Activated CD4-positive, alpha-beta T cell treated with anti-CD3 and anti-CD28 coated beads, Interleukin-2, amount 50 U/mL, for 24 hours (primary cell): ENCODE data around the gene CTBP1.
"Not testable (repeated sequence)": the region's sequence is repeated elsewhere in the genome, so short reads cannot be mapped to it uniquely, and the experiment has no call there.

Experiments
- DNase-seq, 2 donors: peaks; one replicate each; pipeline ENCODE4 v3.0.0-alpha.2; 2020; ENCODE audit warnings: low read depth in 1 of 2, low spot score in 1 of 2

CTBP1 gene

DNA sequence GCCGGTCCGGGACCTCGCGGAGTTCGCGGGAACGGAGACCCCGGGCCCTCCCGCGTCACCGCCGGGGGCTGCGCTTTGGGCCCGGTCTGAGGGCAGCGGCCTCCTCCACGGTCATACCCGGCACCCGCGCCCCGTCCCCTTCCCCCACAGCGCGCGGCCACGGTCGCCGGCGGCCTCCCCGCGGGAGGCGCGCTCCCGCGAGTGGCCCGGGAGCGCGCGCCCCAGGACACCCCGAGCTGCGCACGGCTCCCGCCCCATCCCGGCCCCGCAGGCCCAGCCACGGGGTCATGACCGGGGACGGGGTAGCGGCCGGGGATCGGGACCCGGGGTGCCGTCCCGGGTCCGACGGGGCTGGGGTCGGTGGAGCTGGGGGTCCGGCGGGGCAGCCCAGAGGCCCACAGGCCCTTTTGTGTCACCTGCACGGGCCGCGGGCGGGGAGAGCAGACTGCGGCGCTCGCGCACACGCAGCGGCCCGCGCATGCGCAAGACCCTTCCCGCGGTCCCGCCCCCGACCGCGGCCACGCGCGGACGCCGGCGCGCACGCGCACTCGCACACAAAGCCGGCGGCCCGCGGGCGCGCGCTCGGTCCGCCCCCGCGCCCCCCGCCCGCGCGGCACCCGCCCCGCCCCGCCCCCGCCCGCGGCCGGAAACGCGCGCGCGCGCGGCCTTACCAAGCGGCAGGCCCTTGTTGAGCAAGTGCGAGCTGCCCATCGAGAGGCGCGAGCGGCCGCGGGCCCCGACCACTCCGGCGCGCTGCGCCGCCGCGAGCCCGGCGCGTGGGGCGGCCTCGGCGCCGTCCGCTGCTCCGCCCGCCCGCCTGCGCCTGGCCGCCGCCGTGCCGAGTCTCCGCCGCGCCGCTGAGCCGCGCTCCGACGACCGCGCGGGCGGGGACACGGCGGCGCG is at the start of gene CTBP1:
TSS of gene CTBP1 (minus strand) at position 886 of the 903 bp plus-strand sequence. CDS start 7,799 bp downstream, outside the sequence.
- DNase-seq, result peak; percentile 74 to 75

DNA sequence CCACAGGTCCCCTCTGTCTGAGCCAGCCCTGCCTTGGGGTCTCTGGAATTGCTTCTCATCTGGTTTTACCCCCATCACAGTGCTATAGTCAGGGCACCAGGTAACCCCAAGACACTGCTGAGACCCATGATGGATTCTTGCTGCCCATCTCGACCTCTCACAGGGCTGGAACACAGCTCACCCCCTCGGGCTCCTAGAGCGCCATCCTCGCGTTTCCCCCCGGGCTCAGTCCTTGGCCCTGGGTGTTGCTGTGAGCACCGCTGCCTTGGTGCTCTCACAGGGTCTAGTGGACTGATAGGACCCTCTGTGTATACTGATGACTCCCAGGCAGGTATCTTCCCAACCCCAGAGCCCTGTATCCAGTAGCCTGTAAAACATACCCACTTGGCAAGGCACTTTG is 49.5 kb upstream of the CTBP1 start:
- no peak for DNase-seq

- DNase-seq, result no peak
Observed at GRCh38 chr4:1297456-1298325, 48.8 kb upstream of the CTBP1 start.

DNA sequence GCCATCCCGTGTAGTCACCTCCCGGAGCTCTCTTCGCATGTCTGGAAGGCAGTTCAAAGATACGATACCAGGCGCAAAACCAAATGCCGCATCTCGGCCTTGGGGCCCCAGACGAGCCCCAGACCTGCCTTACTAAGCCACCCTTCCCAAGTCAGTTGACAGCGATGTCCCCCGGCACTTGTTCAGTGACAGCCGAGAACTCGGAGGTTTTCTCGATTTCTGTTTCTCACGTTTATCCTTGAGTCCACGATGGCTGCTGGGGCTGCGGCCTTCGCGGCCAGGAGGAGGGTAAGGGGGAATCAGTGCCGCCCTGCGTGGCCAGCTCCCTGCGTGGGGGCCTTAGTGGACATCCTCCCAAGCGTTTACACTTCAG is 48.1 kb upstream of the CTBP1 start:
- no peak for DNase-seq

- DNase-seq, result no peak
Observed at GRCh38 chr4:1296324-1297022, 47.5 kb upstream of the CTBP1 start.

- no peak for DNase-seq
Observed at GRCh38 chr4:1295405-1296055, 46.6 kb upstream of the CTBP1 start.

DNA sequence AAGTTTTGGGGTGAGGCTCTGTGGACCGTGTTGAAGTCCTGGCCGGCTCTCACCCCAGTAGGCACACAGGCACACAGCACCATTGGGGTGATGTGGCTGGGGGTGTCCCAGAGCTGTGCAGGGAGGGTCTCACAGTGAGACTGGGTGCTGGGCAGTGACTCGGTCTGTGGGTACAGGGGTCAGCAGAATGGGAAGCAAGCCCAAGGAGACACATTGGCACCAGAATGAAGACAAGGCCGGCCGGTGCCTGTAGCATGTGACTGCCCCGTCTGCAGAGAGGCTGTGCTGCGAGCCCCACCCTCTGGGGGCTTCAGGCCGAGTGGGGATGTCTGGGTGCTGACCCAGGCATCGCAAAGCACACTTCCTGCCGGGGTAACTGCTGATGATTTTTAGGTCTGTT is 46.0 kb upstream of the CTBP1 start:
- no peak for DNase-seq

- DNase-seq, result no peak
Observed at GRCh38 chr4:1294424-1294823, 45.5 kb upstream of the CTBP1 start.

GRCh38 chr4:1293991-1294390 is 45.1 kb upstream of the CTBP1 start:
- no peak for DNase-seq

DNA sequence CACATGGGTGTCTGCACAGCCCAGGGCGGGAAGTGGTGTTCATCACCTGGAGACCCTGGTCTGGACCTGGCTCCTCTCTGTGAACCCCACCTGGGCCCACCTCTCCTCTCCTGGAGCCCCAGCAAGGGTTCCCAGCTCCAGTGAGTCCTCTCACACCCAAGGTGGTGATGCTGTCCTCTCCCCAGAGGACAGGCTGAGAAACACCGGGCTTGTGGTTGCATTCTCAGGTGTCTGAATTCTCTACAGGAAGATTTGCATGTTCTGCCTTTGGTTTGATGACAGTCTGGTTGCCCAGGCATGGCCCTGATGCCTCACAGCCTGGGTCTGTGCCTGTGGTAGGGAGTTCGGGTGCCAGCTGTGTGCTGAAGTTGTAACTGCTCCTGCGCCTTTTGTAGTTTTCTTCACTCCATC is 44.6 kb upstream of the CTBP1 start:
- no peak for DNase-seq

GRCh38 chr4:1292703-1293011 is 43.7 kb upstream of the CTBP1 start:
- DNase-seq, result not testable (repeated sequence)

GRCh38 chr4:1291996-1292702 is 43.2 kb upstream of the CTBP1 start:
- no peak for DNase-seq

DNA sequence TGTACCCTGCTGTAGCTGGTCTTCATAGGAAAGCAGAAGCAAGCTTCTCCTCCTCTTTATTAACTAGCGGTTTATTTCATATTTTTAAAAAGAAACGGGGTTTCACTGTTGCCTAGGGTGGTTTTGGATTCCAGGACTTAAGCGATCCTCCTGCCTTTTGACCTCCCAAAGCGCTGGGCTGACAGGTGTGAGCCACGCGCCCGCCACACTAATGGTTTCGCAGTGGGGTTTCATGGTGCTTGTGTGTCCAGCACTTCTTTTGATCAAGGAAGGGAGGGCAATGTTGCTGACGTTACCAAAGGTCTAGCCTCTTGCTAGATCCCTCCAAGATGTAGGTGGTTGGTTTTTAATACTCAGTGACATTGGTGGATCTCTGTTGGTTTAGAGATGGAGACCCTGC is 42.2 kb upstream of the CTBP1 start:
- no peak for DNase-seq

- DNase-seq, result no peak
Observed at GRCh38 chr4:1290165-1290977, 41.4 kb upstream of the CTBP1 start.

DNA sequence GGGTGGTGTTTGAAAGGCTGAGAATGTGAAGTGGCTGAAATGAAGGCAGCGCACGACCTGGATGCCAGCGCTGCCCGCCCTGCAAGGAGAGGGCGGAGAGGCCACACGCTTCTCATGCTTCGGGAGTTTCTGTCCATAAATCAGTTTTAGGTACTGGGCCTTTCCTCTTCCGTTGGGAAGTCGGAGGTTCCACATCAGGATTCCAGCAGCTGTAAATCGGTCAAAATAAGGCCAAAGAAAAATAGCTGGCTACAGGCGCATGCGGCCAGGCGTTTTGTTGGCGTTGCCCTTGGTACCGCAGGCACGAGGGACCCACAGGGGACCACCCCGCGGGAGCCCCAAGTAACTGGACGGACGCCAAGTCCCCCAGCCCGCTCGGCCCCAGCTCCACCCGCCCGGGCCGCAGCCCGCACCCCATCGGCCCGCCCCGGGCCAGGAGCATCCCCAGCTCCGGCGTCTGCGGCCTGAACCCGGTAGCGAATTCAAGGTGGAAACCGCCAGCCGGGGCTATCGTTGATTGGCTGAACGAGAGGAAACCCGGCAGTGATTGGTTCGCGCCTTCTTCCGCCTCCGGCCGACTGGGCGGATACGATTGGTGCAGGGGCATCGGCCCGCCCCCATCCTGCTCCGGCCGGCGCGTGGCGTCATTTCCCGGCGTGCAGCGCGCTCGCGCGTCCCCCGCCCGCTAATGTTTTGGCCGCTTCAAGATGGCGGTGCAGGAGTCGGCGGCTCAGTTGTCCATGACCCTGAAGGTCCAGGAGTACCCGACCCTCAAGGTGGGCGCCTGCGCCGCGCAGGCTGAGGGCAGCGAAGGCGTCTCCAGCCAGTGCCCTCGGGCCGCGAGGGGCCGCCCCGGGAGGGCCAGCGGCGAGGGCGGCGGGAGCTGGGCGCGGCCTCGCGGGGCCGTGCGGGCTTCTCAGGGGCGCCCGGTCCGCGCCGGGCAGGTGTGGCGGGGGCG is 40.6 kb upstream of the CTBP1 start, which contains the start of gene MAEA:
TSS of gene MAEA (plus strand) at position 685 of the 958 bp plus-strand sequence. CDS start at position 708, 23 bp downstream.
- peak; percentile 92 to 97 for DNase-seq

DNA sequence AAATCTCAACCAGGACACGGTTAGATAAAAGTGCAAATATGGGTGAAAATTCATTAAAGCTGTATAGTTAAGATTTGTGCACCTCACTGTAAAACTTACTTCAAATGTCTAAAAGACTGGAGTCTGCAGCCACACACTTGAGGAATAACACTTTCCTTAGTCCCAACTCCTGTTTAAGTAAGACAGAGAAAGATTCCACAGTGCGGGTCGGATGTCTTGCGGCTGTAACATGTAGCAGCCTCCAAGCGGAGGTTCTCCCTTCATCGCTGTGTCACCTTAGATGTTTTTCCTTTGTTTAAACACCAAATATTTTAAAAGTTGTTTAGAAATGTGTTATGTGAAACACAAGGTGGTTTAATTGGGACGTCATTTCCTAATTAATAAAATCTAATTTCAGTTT is 39.9 kb upstream of the CTBP1 start:
- DNase-seq, result no peak

DNA sequence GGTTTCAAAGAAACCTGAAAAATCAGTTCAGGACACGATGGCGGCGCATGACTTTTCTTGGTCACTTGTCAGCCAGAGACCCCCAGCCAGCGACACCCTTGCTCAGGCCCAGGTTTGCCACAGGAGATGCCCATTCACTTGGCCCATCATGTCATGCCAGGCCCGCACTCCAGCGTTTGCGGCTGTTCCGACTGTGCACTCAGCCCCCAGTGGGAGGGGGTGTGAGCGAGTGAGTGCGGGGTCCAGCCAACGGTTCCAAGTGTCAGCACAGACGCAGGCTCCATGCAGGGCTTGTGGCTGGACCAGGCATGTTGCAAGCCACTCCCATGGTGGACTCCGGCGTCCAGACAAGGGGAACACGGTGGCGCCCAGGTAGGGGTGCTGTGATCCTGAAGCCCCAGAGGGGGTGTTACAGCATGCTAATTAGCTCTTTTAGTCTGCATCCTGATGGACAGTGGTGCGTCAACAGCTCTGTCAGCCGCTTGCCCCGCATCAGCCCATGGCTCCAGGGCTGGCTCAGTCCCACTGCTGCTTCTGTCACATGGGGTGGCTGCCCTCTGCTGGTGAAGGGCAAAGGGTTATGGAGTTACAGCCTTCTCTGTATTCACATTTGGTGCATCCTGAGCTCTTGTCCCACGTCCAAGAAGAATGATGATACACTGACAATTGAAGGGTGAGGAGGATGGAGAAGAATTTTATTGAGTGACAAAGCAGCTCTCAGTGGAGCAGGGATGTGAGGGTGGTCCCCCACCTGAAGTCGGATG is 37.0 kb upstream of the CTBP1 start:
- DNase-seq, result no peak
